OCI-LY3 (cell line): ENCODE measurements around the gene NIPBL.

Experiments
- CTCF ChIP-seq: fragments of 200-600, 300-600 bp; sonication (generic); IDR thresholded peaks from 2 replicates; pipeline ENCODE4 v1.5.1; 2014; ENCODE audit warnings: antibody characterized with exemption, low read length, low read depth
- EZH2phosphoT487 ChIP-seq: fragments of 200-600 bp; shearing (Covaris generic); IDR thresholded peaks from 2 replicates; pipeline ENCODE4 v1.6.1; 2018; ENCODE audit warnings: antibody characterized with exemption, mixed run types, low read depth

DNA sequence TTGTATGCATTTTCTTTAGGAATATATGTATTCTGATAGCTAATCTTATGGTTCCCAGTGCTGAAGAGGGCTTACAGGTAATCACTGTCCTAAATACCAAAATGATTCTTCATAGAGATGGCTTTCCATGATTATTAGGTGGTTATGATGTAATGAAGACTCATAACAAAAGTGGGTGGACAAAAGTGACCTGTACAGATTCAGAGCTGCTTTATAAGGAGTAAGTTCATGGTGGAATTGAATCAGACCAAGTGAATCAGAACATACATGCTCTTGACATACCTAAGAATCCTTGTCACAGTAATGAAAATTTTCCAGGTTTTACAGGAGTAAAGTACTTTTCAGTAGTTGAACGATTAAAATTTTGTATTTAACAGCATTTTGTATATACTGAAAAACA lies 105.6 kb downstream of the NIPBL start:
- TF ChIP-seq CTCF: no peak
- TF ChIP-seq EZH2phosphoT487: no peak
